Measurements from ENCODE around the gene APLP1. TPM values are rescaled to one million over a fixed set of nuclear protein-coding genes. Genes with fewer than 3 reads are reported as not detected.
A peak's percentile ranks its signal among the peaks of the same experiment; 100 is the strongest.

The APLP1 gene
- total and polyA plus RNA-seq, 12 donors = 2.7 to 63.5 (median 24.9) TPM

DNA sequence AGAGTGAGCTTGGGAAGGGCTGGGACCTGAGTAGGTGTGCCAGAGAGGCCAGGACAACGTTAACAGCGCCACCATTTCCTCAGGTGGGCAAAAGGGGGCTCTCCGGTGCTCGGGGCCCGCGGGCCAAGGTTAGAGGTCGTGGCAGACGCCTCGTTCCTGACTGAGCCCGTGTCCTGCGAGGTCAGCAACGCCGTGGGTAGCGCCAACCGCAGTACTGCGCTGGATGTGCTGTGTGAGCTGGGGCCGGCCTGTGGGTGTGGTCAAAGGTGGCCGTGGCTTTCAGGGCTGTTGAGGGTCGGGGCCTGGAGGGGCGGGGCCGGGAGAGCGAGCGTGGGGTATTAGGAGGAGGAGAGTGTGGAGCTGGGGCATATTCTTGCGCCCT lies 7.9 kb upstream of the APLP1 start:
- ATAC-seq (peak in 1 of 8 donors; percentile 29), DNase-seq (no peak)
- H3K9me3 ChIP-seq = no peaks in the 10 kb centered on the region
- 15 to 17% methylated on average over 21 to 24 of the region's 24 CpGs for WGBS, 2 donors
- intact Hi-C loops (cut with DNase I) = no loop called here
- no peak overlapping the region for H3K27ac ChIP-seq
- H3K27me3 ChIP-seq = peaks cover 20 to 93% (median 76%) of the 10 kb centered on the region in 7 donors
- no peak overlapping the region for H3K4me3 ChIP-seq
- H3K4me1 ChIP-seq = peaks cover 0 to 29% (median 12%) of the 10 kb centered on the region in 9 donors
- TF ChIP-seq, protein P1, sequence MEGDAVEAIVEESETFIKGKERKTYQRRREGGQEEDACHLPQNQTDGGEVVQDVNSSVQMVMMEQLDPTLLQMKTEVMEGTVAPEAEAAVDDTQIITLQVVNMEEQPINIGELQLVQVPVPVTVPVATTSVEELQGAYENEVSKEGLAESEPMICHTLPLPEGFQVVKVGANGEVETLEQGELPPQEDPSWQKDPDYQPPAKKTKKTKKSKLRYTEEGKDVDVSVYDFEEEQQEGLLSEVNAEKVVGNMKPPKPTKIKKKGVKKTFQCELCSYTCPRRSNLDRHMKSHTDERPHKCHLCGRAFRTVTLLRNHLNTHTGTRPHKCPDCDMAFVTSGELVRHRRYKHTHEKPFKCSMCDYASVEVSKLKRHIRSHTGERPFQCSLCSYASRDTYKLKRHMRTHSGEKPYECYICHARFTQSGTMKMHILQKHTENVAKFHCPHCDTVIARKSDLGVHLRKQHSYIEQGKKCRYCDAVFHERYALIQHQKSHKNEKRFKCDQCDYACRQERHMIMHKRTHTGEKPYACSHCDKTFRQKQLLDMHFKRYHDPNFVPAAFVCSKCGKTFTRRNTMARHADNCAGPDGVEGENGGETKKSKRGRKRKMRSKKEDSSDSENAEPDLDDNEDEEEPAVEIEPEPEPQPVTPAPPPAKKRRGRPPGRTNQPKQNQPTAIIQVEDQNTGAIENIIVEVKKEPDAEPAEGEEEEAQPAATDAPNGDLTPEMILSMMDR (IDR thresholded peaks at IDR 0.05) = no peak
- no peaks in the 10 kb centered on the region for H3K36me3 ChIP-seq

DNA sequence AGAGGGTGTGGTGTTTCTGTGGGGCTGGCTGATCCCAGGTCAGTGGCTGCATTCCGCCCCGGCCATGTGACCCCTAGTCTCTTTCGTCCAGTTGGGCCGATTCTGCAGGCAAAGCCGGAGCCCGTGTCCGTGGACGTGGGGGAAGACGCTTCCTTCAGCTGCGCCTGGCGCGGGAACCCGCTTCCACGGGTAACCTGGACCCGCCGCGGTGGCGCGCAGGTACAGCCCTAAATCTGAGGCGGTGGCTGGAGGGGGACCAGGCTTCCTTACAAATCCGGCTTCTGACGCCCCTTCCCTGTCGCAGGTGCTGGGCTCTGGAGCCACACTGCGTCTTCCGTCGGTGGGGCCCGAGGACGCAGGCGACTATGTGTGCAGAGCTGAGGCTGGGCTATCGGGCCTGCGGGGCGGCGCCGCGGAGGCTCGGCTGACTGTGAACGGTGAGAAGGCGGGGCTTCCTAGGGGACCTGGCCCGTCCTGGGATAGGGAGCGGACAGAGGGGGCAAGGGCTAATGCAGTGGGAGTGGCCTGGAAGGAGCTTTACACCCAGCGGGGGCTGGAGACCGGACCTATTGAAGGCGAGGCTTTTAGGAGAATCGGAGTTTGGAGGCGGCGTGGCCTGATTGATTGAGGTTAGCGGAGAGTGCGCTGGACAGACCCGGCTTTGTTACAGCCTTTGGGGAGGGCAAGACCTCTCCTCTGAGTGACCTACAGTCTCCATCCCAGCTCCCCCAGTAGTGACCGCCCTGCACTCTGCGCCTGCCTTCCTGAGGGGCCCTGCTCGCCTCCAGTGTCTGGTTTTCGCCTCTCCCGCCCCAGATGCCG lies 7.3 kb upstream of the APLP1 start:
- H3K27ac ChIP-seq = no peak overlapping the region
- DNase-seq (no peak), ATAC-seq (peak in 5 of 8 donors; percentile 28 to 54 (median 46))
- no peaks in the 10 kb centered on the region for H3K9me3 ChIP-seq
- no peaks in the 10 kb centered on the region for H3K36me3 ChIP-seq
- peaks cover 0 to 26% (median 9%) of the 10 kb centered on the region in 9 donors for H3K4me1 ChIP-seq
- WGBS, 2 donors = 7 to 8% methylated on average over 53 to 55 of the region's 55 CpGs
- H3K4me3 ChIP-seq = no peak overlapping the region
- intact Hi-C loops (cut with DNase I) = no loop called here
- TF ChIP-seq, protein P1 (IDR thresholded peaks at IDR 0.05) = no peak
- peaks cover 18 to 88% (median 71%) of the 10 kb centered on the region in 7 donors for H3K27me3 ChIP-seq

DNA sequence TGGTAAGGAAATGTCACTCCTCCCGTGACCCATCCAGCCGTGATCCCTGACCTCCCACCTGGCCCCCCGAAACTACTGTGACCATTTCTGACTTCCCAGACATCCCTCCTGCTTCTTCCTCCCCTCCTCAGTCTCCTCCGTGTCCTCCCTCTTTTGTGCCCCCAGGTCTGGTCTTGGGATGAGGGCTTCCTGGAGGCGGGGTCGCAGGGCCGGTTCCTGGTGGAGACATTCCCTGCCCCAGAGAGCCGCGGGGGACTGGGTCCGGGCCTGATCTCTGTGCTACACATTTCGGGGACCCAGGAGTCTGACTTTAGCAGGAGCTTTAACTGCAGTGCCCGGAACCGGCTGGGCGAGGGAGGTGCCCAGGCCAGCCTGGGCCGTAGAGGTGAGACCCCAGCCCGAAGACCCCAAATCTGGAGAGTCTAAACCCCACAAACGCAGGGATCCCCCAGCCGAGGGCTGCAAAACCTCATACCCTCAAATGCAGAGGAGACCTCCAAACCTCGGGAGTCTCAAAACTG lies 6.7 kb upstream of the APLP1 start:
- ATAC-seq (no peak), DNase-seq (no peak)
- no peaks in the 10 kb centered on the region for H3K9me3 ChIP-seq
- intact Hi-C loops (cut with DNase I) = no loop called here
- H3K4me1 ChIP-seq = peaks cover 0 to 20% (median 3%) of the 10 kb centered on the region in 9 donors
- H3K36me3 ChIP-seq = no peaks in the 10 kb centered on the region
- 50 to 53% methylated on average over 19 of the region's 19 CpGs for WGBS, 2 donors
- no peak overlapping the region for H3K27ac ChIP-seq
- peaks cover 11 to 81% (median 65%) of the 10 kb centered on the region in 7 donors for H3K27me3 ChIP-seq
- TF ChIP-seq, protein P1 (IDR thresholded peaks at IDR 0.05) = no peak
- no peak overlapping the region for H3K4me3 ChIP-seq

DNA sequence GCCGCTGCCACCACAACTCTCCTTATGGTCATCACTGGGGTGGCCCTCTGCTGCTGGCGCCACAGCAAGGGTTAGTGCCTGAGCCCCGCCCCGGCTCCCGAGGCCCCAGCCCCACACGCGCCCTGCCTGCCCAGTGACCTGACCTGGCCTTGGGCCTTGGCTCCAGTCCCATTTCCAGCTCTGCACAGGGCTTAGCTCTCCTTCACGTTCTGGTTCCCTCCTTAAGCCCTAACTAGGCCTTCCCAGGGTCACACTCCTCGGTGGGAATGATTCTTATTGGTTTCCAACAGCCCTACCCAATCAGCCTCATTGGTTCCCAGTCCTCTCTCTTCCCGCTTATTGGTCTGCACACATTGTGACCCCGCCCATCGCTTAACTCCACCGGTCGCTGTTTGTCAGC lies 5.8 kb upstream of the APLP1 start:
- Histone ChIP-seq H3K9me3 (no peaks in the 10 kb centered on the region), H3K36me3 (no peaks in the 10 kb centered on the region), H3K27me3 (peaks cover 8 to 74% (median 56%) of the 10 kb centered on the region in 7 donors), H3K27ac (no peak overlapping the region), H3K4me1 (peaks cover 0 to 13% (median 0%) of the 10 kb centered on the region in 9 donors), H3K4me3 (no peak overlapping the region)
- TF ChIP-seq, protein P1 (IDR thresholded peaks at IDR 0.05) = no peak
- no peak for DNase-seq
- intact Hi-C loops (cut with DNase I) = no loop called here
- WGBS, 2 donors = 72 to 78% methylated on average over 14 of the region's 14 CpGs
- peak in 1 of 8 donors; percentile 19 for ATAC-seq
